Right renal pelvis (tissue), 4 donors: ENCODE data around the gene RNF123. TPM values are rescaled to one million over a fixed set of nuclear protein-coding genes. Genes with fewer than 3 reads are reported as not detected.

ENCODE experiments used
- DNase-seq, 4 donors: peaks; one replicate each; pipeline ENCODE4 v3.0.0-alpha.2; 2013; ENCODE audit warnings: low read depth in 4 of 4, low spot score in 3 of 4, missing footprints in 1 of 4
- polyA plus RNA-seq, 4 donors: library from polyadenylated mRNA; unstranded; fragments of 120-200 nt; gene quantifications; one replicate each; pipeline ENCODE4 v1.2.1, GENCODE V29; 2013; ENCODE audit not compliant: insufficient read length in 4 of 4

The RNF123 gene
- polyA plus RNA-seq, result 10 to 100 TPM; 35.2 to 38.2 (median 36.8) TPM

- DNase-seq, result peak; percentile 85 to 92 (median 88)
These were observed at the start of gene RNF123, which contains the start of gene MST1 for GRCh38 chr3:49689046-49689907. TSS of gene RNF123 (plus strand) at chr3:49689557. CDS start at chr3:49691166, 1,609 bp downstream. TSS of gene MST1 (minus strand) at chr3:49689474. CDS start at chr3:49688691, 783 bp downstream.

DNA sequence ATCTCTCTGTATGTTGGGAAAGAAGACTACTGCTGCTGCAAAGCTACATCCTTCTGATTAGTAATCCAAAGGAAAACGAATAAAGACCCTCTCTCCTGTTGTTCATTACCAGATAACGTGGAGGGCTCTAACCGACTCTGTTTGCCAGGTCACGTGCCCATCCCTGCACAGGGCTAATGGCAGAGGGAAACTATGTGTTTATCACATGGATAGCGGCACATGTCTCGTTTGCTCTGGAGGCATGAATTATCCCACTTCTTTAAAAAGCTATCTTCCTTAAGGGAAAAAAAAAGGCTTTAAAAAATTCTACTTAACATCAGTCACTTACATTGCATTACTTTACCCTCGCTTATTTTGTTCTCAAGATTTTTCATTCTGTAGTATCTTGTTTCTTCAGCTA lies 48.1 kb upstream of the RNF123 start:
- no peak for DNase-seq

DNA sequence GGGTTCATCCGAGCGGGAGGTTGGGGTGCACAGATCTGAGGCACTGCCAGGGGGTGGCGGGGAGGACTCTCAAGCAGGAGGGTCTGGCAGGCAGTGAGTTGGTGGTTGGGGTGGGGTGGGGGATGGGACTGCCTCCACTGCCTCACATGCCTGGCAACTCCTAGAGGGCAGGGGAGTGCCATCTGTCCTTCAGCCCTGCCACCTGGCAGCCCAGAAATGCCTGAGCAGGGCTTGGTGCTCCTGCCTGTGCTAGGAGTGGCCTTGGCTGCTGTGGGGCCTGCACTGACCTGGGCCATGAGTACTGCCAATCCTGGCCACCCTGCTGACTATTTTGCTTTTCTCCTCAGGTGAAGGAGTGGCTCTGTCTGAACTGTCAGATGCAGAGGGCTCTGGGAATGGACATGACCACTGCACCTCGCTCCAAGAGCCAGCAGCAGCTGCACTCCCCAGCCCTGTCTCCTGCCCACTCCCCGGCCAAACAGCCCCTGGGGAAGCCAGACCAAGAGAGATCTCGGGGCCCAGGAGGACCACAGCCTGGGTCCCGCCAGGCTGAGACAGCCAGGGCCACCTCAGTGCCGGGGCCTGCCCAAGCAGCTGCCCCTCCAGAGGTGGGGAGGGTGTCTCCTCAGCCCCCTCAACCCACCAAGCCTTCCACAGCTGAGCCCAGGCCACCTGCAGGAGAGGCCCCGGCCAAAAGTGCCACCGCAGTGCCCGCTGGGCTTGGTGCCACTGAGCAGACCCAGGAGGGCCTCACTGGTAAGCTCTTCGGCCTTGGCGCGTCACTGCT lies 47.2 kb upstream of the RNF123 start:
- DNase-seq, result no peak

DNA sequence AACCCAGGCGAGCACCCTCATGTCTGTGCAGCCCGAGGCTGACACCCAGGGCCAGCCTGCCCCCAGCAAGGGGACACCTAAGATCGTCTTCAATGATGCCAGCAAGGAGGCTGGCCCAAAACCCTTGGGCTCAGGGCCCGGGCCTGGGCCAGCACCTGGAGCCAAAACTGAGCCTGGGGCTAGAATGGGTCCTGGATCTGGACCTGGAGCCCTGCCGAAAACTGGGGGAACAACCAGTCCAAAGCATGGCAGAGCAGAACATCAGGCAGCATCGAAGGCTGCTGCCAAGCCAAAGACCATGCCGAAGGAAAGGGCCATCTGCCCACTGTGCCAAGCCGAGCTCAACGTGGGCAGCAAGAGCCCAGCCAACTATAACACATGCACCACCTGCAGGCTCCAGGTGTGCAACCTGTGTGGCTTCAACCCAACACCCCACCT lies 46.6 kb upstream of the RNF123 start:
- no peak for DNase-seq

DNA sequence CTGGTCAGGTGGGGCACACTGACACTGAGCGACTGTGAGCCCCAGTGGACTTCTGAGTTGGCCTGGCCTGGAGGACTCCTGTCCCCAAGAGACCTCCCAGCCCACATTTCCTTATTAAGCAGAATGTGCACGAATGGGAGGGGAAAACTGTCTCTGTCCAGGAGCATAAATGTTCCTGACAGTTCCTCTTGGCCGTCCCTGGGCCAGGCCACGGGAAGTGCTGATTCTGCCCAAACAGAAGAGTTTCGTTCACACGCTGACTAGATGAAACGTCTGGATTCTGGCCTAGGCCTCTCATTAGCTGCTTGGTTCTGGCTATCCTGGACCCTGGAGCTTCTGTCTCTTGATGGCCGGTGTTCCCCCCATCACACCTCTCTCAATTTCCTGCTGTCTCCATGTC lies 44.7 kb upstream of the RNF123 start:
- no peak for DNase-seq

DNA sequence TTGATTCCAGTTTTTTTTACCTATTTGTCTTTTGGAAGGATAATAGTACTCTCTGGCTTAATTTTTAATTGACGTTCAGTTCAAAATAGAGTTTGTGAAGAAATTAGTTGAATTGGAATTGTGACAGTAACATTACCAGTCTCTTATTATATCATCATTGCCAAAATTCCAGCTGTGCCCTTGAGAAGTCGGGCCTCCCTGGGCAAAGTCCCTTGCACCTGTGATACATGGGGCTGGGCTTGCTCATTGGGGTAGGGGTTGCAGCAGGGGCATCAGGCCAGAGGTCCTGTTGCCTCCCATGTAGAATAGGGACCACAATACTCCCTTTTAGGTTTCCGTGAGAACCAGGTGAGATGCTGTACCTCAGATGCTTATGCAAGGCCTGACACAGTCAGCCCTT lies 43.1 kb upstream of the RNF123 start:
- no peak for DNase-seq

DNA sequence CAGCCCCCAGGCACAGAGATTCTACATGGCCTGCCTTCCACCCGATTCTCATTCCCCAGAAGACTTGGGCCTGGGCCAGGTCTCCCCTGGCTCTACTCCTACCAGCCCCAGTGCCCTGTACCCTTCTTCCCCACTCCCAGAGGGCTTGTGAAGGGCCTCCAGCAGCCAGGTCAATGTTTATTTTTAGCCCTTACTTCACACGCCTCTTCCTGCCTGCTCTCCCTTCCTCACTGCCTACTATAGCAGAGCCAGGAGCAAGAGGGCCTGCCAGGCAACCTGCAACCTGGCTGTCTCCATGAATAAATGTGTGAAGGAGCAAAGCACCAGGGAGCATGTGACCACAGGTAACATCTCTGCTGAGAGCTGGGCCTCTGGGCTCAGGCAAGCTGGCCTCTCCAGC lies 41.6 kb upstream of the RNF123 start:
- DNase-seq, result no peak

DNA sequence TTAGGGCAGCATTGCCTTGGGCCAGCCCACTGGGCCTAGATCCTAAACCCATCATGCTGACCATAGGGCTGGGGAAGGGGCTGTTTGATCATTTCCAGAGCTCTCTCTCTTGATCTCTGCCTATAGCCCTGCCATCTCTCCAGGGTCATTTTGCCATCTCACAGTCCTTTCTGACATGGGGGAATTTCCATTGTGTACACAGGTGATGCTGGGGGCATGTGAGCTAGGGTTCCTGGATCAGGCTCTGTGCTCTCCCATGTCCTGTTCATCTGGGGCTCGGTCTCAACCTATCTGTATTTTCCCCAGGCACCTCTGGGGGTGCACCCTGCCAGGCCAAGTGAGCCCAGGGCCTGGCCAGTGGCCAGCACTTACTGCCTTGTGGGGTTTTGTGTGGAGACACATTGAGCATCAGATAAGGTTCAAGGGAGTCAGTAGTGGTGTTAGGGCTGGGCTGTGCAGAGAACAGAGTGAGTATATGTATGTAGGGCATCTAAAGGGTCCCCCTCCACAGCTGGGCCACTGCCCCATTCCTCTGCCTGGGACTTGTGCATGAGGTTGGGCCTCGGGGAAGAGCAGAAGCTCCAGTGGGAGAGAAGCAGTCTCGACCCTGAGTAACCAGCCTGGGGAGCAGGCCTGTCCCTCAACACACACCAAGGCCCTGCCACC lies 40.9 kb upstream of the RNF123 start:
- no peak for DNase-seq

DNA sequence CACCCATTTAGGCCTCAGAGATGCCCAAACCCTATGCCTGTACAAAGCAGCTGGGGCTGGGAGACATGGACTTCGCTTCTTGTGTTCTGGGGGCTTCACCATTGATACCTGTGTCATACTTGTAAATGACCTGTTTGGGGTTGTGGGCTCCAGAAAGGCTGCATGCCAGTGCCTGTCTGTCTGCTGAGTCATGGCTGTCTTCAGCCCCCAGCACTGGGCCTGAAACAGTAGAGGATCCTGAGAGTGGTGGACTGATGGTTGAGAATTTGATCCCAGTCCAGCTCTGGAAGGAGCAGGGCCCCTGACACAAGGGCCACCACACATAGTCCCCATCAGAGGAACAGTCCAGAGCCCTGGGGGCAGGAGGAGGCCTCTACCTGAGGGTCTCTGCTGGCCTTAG lies 39.8 kb upstream of the RNF123 start:
- DNase-seq, result no peak

DNA sequence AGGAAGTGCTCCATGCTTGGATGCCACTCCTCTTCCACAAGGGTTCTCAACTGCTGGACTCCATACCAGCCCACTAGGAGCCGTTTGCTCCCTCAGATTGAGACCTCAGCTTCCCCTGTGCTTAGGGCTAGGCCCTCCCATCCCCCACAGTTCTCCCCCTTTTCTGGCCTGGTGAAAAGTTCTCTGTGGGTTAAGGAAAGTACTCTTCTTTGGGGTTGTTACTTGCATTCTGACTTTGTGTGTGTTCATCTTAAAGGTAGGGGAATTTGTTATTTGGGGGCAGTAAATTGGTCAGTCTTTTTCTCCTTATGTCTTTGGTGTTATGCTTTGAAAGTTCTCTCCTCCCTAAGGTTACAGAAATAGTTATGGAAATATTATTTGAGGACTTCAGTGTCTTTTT lies 39.2 kb upstream of the RNF123 start:
- no peak for DNase-seq

GRCh38 chr3:49650637-49651036 lies 38.7 kb upstream of the RNF123 start:
- no peak for DNase-seq

DNA sequence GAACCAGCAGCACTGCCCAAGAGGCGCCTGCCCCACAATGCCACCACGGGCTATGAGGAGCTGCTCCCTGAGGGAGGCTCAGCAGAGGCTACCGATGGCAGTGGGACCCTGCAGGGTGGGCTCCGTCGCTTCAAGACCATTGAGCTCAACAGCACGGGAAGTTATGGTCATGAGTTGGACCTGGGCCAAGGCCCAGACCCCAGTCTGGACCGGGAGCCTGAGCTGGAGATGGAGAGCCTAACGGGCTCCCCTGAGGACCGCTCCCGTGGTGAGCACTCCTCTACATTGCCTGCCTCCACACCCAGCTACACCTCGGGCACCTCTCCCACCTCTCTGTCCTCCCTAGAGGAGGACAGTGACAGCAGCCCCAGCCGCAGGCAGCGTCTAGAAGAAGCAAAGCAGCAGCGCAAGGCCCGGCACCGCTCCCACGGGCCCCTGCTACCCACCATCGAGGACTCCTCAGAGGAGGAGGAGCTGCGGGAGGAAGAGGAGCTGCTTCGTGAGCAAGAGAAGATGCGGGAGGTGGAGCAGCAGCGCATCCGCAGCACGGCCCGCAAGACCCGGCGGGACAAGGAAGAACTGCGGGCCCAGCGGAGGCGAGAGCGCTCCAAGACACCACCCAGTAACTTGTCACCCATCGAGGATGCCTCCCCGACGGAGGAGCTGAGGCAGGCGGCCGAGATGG lies 37.0 kb upstream of the RNF123 start:
- DNase-seq, result no peak

- no peak for DNase-seq
These were observed 36.4 kb upstream of the RNF123 start for GRCh38 chr3:49652903-49653415.

- DNase-seq, result no peak
These were observed 35.7 kb upstream of the RNF123 start for GRCh38 chr3:49653621-49654020.

DNA sequence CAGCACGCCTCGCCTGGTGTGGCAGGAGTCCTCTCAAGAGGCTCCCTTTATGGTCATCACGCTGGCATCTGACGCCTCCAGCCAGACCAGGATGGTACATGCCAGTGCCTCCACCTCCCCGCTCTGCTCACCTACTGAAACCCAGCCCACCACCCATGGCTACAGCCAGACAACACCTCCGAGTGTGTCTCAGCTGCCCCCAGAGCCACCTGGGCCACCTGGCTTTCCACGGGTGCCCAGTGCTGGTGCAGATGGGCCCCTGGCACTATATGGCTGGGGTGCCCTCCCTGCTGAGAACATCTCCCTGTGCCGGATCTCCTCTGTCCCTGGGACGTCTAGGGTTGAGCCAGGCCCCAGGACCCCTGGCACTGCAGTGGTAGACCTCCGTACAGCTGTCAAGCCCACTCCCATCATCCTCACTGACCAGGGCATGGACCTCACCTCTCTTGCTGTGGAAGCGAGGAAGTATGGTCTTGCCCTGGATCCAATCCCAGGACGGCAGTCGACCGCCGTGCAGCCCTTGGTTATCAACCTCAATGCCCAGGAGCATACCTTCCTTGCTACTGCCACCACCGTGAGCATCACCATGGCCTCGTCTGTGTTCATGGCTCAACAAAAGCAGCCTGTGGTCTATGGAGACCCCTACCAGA lies 35.1 kb upstream of the RNF123 start:
- DNase-seq, result no peak

DNA sequence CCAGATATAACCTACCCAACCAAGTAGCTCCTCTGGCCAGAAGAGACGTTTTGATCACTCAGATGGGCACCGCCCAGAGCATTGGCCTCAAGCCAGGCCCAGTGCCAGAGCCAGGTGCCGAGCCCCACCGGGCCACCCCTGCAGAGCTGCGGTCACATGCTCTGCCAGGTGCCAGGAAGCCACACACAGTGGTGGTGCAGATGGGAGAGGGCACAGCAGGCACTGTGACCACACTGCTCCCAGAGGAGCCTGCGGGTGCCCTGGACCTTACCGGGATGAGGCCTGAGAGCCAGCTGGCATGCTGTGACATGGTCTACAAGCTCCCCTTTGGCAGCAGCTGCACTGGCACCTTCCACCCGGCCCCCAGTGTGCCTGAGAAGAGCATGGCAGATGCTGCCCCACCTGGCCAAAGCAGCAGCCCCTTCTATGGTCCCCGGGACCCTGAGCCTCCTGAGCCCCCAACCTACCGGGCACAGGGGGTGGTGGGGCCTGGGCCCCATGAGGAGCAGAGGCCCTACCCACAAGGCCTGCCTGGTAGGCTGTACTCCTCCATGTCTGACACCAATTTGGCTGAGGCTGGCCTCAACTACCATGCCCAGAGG lies 34.3 kb upstream of the RNF123 start:
- DNase-seq, result no peak

DNA sequence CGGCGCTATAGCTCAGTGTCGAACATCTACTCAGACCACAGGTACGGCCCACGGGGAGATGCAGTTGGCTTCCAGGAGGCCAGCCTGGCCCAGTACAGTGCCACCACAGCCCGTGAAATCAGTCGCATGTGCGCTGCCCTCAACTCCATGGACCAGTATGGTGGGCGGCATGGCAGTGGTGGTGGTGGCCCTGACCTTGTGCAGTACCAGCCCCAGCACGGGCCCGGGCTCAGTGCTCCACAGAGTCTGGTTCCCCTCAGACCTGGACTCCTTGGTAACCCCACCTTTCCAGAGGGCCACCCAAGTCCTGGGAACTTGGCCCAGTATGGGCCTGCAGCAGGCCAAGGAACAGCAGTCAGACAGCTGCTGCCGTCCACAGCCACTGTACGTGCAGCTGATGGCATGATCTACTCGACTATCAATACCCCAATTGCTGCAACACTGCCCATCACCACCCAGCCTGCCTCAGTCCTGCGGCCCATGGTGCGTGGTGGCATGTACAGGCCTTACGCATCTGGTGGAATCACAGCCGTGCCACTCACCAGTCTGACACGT lies 33.5 kb upstream of the RNF123 start:
- DNase-seq, result no peak

DNA sequence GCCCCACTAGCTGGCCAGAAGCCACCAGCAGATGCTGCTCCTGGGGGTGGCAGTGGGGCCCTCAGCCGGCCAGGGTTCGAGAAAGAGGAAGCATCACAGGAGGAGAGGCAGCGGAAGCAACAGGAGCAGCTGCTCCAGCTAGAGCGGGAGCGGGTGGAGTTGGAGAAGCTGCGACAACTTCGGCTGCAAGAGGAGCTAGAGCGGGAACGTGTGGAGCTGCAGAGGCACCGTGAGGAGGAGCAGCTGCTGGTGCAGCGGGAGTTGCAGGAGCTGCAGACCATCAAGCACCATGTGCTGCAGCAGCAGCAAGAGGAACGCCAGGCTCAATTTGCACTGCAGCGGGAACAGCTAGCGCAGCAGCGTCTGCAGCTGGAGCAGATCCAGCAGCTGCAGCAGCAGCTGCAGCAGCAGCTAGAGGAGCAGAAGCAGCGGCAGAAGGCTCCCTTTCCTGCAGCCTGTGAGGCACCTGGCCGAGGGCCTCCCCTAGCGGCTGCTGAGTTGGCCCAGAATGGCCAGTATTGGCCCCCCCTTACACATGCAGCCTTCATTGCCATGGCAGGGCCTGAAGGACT lies 32.7 kb upstream of the RNF123 start:
- no peak for DNase-seq
